HL-60 (cell line): ENCODE data around the gene HPN.

ENCODE experiments used
- DNase-seq, 2 experiments: peaks; one replicate each; pipeline ENCODE4 v3.0.0-alpha.2; 2010 to 2020; ENCODE audit warnings: low read depth in 1 of 2, low spot score in 1 of 2
- H3K27ac ChIP-seq: fragments of 250-450 bp; sonication (Bioruptor Pico); replicated peaks from 2 replicates; pipeline ENCODE4 v1.5.1; 2020; ENCODE audit warnings: mild to moderate bottlenecking, moderate library complexity
- H3K27me3 ChIP-seq: fragments of 250-450 bp; sonication (Bioruptor Pico); 2 replicates; pipeline ENCODE4 v1.5.1; 2021; ENCODE audit warnings: mild to moderate bottlenecking, moderate library complexity; ENCODE audit not compliant: insufficient read depth, poor library complexity, severe bottlenecking
- H3K4me3 ChIP-seq: replicated peaks from 2 replicates; pipeline ENCODE4 v1.5.1; 2011; ENCODE audit warnings: mild to moderate bottlenecking, control low read depth, low read length; ENCODE audit not compliant: insufficient read depth
- GABPA ChIP-seq: IDR thresholded peaks from 2 replicates; pipeline ENCODE4 v1.6.1; 2012; ENCODE audit warnings: low read depth
- POLR2AphosphoS5 ChIP-seq: IDR thresholded peaks from 2 replicates; pipeline ENCODE4 v1.6.1; 2012; ENCODE audit warnings: low read depth
- SPI1 ChIP-seq: IDR thresholded peaks from 2 replicates; pipeline ENCODE4 v1.6.1; 2012; ENCODE audit warnings: low read depth, mild to moderate bottlenecking, borderline replicate concordance
- TF ChIP-seq, protein P1 (sequence below): IDR thresholded peaks from 2 replicates; pipeline ENCODE4 v1.6.1; 2012; ENCODE audit warnings: low read depth; ENCODE audit not compliant: insufficient replicate concordance
- TF ChIP-seq, protein P2 (sequence below): IDR thresholded peaks from one replicate; pipeline ENCODE4 v1.5.1; 2011; ENCODE audit warnings: low read length, control low read depth, inconsistent platforms; ENCODE audit not compliant: insufficient read depth

HPN gene

DNA sequence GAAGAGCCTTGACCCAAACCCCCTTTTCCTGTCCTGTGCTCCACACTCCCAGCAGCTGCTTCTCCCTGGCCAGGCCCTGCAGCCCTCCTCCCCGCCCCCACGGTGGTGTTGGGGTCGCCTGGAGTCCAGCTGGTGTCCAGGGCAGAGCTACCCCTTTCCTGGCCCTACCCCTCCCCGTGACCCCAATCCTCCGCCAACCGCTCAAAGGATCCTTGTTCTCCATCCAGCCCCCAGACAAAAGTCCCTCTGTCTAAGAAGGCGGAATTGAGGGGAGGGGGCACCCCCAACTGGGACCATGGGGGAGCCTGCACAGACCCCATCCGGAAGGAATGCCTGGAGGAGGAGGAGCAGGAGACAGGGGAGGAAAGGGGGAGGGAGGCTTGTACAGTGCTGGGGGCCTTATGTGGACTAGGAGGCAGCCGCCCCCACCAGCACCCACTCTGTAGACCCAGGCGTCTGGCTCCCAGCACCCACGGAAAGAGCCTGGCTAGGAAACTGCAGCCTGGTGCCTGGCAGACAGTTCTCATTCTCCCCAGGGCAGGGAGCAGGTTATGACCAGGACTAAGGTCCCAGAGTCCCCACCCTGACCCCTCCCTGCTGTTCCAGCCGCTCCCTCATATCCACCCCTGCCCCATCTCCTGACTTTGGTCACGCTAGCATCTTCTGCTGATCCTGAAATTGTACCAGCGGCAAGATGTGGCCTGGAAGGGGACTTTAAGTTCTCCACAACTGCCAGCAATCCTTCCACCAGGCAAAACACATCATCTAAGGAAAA, 73.8 kb downstream of the HPN start, which contains the start of gene FXYD3:
TSS of gene FXYD3 (plus strand) at position 647 of the 775 bp plus-strand sequence. CDS start 3,554 bp downstream, outside the sequence.
- Histone ChIP-seq H3K4me3 (no peak within 1 kb of the TSS), H3K27ac (no peak within 1 kb of the TSS), H3K27me3 (no peaks in the 10 kb centered on the region)
- TF ChIP-seq, protein P1, sequence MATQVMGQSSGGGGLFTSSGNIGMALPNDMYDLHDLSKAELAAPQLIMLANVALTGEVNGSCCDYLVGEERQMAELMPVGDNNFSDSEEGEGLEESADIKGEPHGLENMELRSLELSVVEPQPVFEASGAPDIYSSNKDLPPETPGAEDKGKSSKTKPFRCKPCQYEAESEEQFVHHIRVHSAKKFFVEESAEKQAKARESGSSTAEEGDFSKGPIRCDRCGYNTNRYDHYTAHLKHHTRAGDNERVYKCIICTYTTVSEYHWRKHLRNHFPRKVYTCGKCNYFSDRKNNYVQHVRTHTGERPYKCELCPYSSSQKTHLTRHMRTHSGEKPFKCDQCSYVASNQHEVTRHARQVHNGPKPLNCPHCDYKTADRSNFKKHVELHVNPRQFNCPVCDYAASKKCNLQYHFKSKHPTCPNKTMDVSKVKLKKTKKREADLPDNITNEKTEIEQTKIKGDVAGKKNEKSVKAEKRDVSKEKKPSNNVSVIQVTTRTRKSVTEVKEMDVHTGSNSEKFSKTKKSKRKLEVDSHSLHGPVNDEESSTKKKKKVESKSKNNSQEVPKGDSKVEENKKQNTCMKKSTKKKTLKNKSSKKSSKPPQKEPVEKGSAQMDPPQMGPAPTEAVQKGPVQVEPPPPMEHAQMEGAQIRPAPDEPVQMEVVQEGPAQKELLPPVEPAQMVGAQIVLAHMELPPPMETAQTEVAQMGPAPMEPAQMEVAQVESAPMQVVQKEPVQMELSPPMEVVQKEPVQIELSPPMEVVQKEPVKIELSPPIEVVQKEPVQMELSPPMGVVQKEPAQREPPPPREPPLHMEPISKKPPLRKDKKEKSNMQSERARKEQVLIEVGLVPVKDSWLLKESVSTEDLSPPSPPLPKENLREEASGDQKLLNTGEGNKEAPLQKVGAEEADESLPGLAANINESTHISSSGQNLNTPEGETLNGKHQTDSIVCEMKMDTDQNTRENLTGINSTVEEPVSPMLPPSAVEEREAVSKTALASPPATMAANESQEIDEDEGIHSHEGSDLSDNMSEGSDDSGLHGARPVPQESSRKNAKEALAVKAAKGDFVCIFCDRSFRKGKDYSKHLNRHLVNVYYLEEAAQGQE, result no peak
- TF ChIP-seq SPI1 (no peak), GABPA (no peak), POLR2AphosphoS5 (no peak)
- TF ChIP-seq, protein P2, sequence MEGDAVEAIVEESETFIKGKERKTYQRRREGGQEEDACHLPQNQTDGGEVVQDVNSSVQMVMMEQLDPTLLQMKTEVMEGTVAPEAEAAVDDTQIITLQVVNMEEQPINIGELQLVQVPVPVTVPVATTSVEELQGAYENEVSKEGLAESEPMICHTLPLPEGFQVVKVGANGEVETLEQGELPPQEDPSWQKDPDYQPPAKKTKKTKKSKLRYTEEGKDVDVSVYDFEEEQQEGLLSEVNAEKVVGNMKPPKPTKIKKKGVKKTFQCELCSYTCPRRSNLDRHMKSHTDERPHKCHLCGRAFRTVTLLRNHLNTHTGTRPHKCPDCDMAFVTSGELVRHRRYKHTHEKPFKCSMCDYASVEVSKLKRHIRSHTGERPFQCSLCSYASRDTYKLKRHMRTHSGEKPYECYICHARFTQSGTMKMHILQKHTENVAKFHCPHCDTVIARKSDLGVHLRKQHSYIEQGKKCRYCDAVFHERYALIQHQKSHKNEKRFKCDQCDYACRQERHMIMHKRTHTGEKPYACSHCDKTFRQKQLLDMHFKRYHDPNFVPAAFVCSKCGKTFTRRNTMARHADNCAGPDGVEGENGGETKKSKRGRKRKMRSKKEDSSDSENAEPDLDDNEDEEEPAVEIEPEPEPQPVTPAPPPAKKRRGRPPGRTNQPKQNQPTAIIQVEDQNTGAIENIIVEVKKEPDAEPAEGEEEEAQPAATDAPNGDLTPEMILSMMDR, result no peak
- DNase-seq, result no peak
